Mucosa of descending colon (tissue), 3 donors: Measurements from ENCODE around the gene ARID1B. TPM values are rescaled to one million over a fixed set of nuclear protein-coding genes. Genes with fewer than 3 reads are reported as not detected.
A peak's percentile ranks its signal among the peaks of the same experiment; 100 is the strongest.

Experiments used
- ATAC-seq: fragments of 200-7000 bp; cut with Tn5 transposase; one replicate; pipeline ENCODE4 v1.9.1; 2020; ENCODE audit warnings: mild to moderate bottlenecking, moderate library complexity
- DNase-seq, 3 donors: peaks; one replicate each; pipeline ENCODE4 v3.0.0-alpha.2; 2020
- H3K36me3 ChIP-seq: fragments of 200-600 bp; one replicate; pipeline ENCODE4 v1.8.0; 2021; ENCODE audit warnings: low read depth, mild to moderate bottlenecking
- H3K4me1 ChIP-seq: fragments of 200-600 bp; one replicate; pipeline ENCODE4 v1.8.0; 2021; ENCODE audit warnings: low read depth, mild to moderate bottlenecking
- H3K4me3 ChIP-seq: fragments of 200-600 bp; one replicate; pipeline ENCODE4 v1.8.0; 2021; ENCODE audit warnings: mild to moderate bottlenecking
- H3K9me3 ChIP-seq: fragments of 200-600 bp; one replicate; pipeline ENCODE4 v1.8.0; 2021; ENCODE audit warnings: mild to moderate bottlenecking
- CTCF ChIP-seq: fragments of 200-600 bp; IDR thresholded peaks from one replicate; pipeline ENCODE4 v1.8.0; 2022; ENCODE audit warnings: antibody characterized with exemption, mild to moderate bottlenecking
- intact Hi-C, 2 donors: fragments of 100-400 bp; cut with DNase I in 1 of 2; cut with micrococcal nuclease in 1 of 2; formaldehyde crosslinking; loops; one replicate each; pipeline versions ENCODE4 v1.11.0 to v1.11.1; 2022; cut with DNase I, micrococcal nuclease
- total RNA-seq, 3 donors: library from RNA; stranded (reverse); fragmentation: NEBNext Ultra II Directional in 2 of 3; extraction: Animal tissue kit (Norgen Biotek cat#: 25700) in 2 of 3; gene quantifications; one replicate each; pipeline versions ENCODE4 v1.2.1 to v1.2.4, GENCODE V29; 2021 to 2023
- donor health status: DM: no; HTN: no; CAD: no; lungs with moderate emphysema.
- donor health status: DM: no; HTN: no; CAD: no.
- donor health status: DM: no; HTN: yes; CAD: no.

ARID1B gene
- total RNA-seq, 3 donors from 2014 or later = 71.8 to 102 (median 101) TPM

- Histone ChIP-seq H3K36me3 (no peaks in the 10 kb centered on the region), H3K4me3 (no peak overlapping the region), H3K4me1 (no peaks in the 10 kb centered on the region), H3K9me3 (no peaks in the 10 kb centered on the region)
- intact Hi-C loops = no loop called here
- ATAC-seq (peak; percentile 43), DNase-seq (no peak)
- no peak for TF ChIP-seq CTCF
Observed at GRCh38 chr6:156767603-156768467, 9.3 kb upstream of the ARID1B start.

GRCh38 chr6:156771047-156771446 lies 6.1 kb upstream of the ARID1B start:
- no peaks in the 10 kb centered on the region for H3K9me3 ChIP-seq
- DNase-seq (no peak), ATAC-seq (no peak)
- no peak for TF ChIP-seq CTCF
- H3K4me1 ChIP-seq = peaks cover 7% of the 10 kb centered on the region
- intact Hi-C loops = loop anchor here in 1 of 2 donors (10.0 kb wide), 1 partner anchor 206 kb away; no protein-coding TSS in a partner anchor
- no peaks in the 10 kb centered on the region for H3K36me3 ChIP-seq
- H3K4me3 ChIP-seq = no peak overlapping the region

GRCh38 chr6:156771761-156772160 lies 5.4 kb upstream of the ARID1B start:
- intact Hi-C loops = loop anchor here in 1 of 2 donors (10.0 kb wide), 1 partner anchor 207 kb away; no protein-coding TSS in a partner anchor
- ATAC-seq = no peak
- H3K36me3 ChIP-seq = no peaks in the 10 kb centered on the region
- H3K4me3 ChIP-seq = no peak overlapping the region
- no peak for TF ChIP-seq CTCF
- H3K4me1 ChIP-seq = peaks cover 7% of the 10 kb centered on the region
- H3K9me3 ChIP-seq = no peaks in the 10 kb centered on the region
- no peak for DNase-seq

- intact Hi-C loops = loop anchor here in 1 of 2 donors (10.0 kb wide), 1 partner anchor 209 kb away; no protein-coding TSS in a partner anchor
- no peak for ATAC-seq
- no peak for TF ChIP-seq CTCF
Observed at GRCh38 chr6:156773476-156773875, 3.7 kb upstream of the ARID1B start.

GRCh38 chr6:156773935-156774852 lies 3.0 kb upstream of the ARID1B start:
- H3K4me3 ChIP-seq = no peak overlapping the region
- intact Hi-C loops = loop anchor here in 1 of 2 donors (10.0 kb wide), 1 partner anchor 209 kb away; no protein-coding TSS in a partner anchor
- peaks cover 7% of the 10 kb centered on the region for H3K4me1 ChIP-seq
- TF ChIP-seq CTCF = no peak
- DNase-seq (no peak), ATAC-seq (no peak)
- H3K36me3 ChIP-seq = no peaks in the 10 kb centered on the region
- H3K9me3 ChIP-seq = no peaks in the 10 kb centered on the region

More at GRCh38 chr6:156773476-156773875, 3.7 kb upstream of the ARID1B start:
- H3K36me3 ChIP-seq = no peaks in the 10 kb centered on the region
- H3K4me1 ChIP-seq = peaks cover 7% of the 10 kb centered on the region
- H3K4me3 ChIP-seq = no peak overlapping the region
- H3K9me3 ChIP-seq = no peaks in the 10 kb centered on the region
- no peak for DNase-seq
